HG03139 (cell line): ENCODE results near the gene CAMK2A.
"Not testable (repeated sequence)": the region's sequence is repeated elsewhere in the genome, so short reads cannot be mapped to it uniquely, and the experiment has no call there.

ENCODE experiments used
- ATAC-seq: cut with Tn5 transposase; IDR thresholded peaks from one replicate; pipeline ENCODE4 v1.9.1; 2021; ENCODE audit not compliant: unreplicated experiment

Gene CAMK2A

DNA sequence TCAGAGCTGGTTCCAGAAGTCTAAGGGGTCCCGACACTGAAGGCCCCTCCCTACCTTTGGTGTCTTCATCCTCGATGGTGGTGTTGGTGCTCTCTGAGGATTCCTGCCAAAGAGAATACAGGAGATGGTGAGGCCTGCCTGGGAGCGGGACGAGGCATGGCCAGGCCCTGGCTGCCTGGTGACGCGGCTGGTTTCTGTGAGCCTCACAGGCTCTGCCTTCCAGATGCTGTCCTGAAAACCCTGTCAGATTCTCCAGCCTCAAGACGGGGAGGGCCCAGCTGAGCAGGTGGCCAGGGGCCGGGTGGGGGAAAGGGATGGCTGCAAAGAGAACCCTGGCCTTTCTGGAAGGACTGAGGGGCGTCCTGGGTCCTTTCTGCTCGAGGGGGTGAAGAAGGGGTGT, 50.9 kb downstream of the CAMK2A start:
- ATAC-seq: no peak

DNA sequence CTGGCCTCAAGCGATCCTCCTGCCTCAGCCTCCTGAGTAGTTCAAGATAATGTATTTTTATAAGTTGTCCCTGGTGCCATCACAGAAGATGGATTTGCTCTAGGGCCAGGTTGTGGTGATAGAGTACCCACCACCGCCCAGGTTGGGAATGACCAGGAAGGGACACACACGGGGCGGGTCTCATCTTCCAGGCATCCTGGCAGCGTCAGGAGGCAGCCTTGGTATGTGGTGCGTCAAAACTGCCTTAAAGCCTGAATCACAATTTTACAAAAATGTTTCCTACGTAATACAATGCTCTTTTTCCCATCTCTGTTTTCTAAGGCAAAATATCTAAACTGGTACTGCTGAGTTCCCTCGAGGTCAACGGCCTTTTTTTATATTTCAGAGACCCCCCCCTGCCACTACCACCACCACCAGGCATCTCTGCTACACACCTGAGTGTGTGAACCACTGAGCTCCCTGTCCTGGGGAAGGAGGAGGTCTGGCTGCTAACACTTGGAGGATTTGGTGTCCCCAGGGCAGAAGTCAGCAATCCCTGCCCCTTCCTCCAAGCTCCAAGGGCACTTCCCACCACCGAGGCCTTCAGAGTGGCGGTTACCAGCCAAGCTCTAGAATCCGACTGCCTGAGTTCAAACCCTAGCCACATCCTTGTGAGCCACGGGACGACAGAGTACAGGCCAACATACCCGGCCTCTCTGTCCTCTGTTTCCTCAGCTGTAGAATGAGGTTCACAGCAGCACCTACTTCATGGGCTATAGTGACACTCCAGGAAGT, 52.4 kb downstream of the CAMK2A start:
- no peak for ATAC-seq

DNA sequence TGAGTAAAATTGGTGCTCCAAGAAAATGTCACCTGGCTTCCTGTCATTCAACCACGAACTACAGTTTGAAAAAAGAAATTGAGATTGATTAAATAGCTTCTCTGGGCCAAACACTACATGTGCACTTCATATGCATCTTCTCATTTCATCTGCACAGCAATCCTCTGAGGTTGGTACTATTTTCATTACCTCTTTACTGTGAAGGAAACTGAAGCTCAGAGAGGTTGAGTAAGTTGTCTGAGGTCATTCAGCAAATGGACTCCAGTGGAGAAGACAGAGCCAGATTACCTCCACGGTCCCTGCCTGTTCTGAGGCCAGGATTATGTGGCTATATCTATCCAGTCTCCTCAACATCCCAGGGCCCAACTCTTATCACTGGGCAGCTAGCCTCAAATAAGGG, 53.3 kb downstream of the CAMK2A start:
- ATAC-seq: no peak

DNA sequence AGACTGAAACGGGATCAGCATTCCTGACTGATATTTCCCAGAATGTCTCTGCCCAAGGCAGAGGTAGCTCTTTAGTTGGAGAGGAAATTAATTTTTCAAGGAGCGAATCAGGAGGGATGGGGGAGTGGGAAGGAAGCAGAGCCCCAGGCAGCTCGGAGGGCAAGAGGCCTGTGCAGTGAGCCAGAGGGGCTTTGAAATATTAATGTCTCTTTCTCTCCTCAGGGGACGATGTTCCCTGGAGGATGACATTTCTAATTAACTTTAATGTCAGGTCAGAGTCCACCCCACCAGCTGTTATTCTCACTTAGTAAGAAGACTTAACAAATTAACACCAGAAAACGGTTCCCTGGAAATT, 54.1 kb downstream of the CAMK2A start:
- ATAC-seq: no peak

DNA sequence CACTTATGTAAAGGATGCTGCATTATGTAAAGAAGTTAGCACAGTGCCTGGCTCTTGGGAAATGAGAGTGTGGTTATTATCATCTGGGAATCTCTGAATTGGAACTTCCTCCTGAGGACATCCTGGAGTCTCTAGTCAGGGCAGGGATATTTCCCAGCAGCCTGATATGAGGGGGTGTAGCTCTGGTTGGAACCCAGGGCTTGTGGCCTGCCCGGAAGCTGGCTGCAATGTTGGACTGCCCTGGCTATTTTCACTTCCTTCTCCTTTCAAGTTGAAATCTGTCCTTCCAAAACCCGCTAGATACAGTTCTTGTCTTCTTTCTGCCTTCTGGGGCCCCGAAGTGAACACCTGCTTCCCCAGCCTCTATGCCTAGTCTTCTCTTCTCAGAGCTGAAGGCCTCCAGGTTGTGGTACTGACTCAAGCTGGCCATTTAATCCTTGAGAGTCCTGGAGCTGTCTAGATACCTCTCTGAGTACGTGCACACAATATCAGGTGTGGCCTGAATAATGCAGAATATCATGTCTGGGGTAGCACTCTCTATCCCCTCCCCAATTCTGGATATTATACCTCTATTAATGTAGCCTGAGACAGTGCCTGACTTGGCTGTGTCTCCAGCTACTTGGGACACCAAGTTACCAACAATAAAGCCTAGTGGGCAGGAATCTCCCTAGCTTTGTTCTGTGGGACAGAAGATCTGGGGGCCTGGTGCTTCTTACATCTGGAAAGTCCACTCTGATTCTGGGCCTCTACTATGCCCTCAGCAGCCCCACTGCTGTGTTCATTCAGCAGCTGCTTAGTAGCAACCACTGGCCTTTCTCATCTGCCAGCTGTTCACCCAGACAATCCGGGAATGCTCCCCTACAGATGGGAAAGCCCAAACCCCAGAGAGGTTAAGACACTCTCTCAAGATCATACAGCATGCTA, 54.7 kb downstream of the CAMK2A start:
- no peak for ATAC-seq

DNA sequence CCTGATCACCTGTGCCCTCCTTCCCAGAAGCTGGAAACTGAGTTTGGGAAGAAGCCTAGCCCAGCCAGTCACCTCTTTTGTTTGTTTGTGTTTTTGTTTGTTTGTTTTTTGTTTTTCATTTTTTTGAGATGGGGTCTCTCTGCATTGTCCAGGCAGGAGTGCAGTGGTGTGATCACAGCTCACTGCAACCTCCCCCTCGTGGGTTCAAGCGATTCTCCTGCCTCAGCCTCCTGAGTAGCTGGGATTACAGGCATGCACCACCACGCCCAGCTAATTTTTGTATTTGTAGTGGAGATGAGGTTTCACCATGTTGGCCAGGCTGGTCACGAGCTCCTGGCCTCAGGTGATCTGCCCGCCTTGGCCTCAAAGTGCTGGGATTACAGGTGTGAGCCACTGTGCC, 55.9 kb downstream of the CAMK2A start:
- not testable (repeated sequence) for ATAC-seq

DNA sequence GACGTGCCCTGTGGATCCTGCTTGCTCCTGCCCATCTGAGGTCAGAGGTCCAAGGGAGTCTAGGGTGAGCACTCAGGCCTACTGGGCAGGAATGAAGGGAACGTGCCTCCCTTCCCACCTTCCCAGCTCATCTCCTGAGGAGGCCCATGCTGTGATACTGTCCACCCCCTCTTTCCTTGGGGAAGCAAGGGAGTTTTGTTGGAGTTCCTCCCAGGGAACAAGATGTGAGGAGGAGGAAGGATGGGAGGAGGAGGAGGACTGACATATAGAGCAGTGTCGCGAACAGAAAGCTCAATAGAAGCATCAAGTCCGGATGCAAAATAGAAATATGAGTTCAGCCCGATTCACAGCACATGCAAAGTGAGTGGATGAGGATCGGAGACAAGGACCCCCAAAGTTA, 58.7 kb downstream of the CAMK2A start:
- no peak for ATAC-seq

DNA sequence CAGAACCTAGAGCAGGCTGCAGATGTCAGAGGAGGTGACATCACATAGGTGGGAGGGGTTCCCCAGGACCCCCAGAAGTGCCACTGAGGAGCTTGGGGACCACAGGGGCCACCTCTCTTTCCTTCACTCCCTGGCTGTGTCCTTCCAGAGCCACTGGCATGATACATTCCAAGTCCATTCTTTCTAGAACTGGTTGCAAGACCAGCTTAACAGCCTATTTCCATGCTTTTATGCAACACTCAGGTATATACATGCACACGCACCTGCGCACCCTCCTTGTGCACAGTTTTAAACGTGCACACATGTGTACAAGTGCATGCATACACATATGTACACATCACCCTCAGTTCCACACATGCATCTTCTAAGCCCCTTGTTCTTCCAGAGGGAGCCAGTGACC, 60.0 kb downstream of the CAMK2A start:
- no peak for ATAC-seq

DNA sequence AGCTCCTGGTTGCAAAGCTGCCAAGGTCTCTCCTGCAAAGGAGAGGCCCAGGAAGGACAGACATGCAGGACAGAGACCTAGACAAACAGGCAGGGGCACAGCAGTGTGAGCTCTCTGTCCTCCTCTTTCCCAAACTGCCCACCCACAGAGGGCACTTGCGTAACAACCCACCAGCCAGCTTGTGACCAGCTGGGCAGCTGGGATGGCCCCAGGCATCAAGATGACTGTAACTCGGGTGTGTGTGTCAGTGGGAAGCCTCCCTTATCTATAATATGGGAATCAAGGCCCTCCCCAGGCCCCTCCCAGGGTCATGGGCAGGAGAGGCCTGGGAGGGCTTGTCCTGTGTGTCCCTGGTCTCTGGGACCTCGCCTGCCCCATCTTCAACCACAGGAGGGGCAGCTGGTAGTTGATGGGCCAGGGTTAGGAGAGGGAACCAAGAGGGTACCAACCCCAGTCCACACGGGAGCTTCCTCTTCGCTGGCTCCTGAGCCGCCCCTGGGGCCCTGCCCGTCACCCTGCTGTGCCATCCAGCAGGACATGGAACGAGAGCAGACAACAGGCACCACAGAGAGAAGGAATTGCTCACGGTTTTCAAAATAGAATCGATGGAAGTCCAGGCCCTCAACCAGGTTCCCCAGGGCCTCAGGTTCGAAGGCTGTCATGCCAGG, 61.8 kb downstream of the CAMK2A start:
- ATAC-seq: no peak

DNA sequence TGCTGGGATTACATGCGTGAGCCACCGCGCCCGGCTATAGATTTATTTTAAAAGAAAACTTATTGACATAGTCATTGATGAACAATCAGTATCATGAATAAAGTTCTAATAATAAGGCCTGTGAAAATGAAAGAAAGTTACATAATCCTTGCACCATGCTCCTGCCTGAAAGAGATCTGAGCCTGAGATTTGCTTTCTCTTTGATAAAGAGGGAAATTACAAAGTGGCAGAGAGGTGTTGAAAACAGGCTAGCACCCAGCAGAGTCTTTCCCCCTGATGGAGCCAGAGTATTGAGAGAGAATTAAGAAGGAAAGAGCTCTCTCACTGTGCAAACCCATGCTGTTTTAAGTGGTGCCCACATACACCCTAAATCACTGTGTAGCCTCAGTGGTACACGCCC, 62.5 kb downstream of the CAMK2A start:
- no peak for ATAC-seq

DNA sequence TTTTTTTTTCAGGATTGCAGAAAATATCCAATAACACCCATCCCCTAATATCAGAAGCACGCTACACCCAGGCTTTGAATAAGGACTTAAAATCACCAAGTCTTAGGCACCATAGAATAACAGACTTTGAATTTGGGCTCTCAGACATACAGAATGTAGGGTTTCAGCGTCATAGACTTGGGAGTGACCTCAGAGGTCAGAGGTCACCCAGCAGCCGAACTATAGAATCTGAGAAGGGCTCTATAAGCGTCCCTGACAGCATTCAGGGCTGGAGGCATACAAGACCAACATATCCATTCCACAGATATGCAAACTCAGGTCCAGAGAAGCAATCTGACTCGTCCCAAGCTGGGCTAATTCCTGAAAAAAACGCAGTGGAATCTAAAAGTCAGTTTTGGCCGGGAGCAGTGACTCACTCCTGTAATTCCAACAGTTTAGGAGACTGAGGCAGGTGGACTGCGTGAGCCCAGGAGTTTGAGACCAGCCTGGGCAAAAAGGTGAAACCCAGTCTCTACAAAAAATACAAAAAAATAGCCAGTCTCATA, 65.0 kb downstream of the CAMK2A start:
- no peak for ATAC-seq

DNA sequence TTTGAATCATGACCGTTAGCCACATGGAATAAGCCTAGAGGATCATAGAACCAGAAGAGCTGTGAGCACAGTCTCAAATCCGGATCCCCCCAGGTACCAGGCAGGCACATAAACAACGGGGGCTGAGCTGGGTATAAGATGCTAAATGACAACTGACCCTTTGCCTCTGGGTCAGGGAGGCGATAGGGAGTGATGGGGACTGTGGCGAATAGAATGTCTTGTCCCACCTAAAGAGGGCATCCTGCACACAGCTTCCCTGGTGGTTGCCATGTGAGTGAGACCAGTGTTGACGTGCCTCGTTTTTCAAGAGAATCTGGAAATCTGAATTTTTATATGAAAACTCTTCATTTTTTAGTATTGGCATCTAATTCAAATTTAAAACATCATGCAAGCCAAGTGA, 66.1 kb downstream of the CAMK2A start:
- ATAC-seq: no peak

DNA sequence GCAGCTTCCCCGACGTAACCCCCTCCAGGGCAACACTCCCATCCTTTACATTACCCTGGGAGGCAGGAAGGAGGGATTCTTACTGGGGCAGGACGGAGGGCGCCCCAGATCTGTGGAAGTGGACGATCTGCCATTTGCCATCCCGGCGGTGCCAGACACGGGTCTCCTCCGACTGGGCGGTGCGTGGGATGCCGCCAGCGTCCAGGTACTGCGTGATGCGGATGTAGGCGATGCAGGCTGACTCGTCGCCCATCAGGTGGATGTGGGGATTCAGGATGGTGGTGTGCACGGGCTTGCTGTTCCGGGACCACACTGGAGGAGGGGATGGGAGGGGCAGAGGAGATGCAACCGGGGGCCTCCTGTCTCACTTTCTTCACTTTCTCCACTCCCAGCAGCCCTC, 66.7 kb downstream of the CAMK2A start:
- ATAC-seq: no peak

DNA sequence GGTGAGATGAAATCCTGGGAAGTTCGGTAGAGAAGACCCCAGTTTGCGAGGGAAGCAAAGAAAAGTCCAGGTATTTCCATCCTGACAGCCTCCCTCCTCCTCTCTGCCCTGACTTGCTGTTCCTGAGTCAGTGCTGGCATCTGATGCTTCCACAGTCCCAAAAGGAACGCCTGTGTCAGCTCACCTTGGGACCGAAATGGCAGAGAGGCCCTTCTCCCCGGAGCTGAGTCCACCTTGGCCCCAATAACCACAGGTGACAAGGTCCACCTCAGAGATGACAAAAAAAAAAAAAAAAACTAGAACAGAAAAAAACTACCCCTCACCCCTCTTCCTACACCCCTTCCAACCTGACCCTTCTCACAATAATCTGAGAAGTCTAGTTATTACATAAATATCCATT, 68.1 kb downstream of the CAMK2A start:
- no peak for ATAC-seq

DNA sequence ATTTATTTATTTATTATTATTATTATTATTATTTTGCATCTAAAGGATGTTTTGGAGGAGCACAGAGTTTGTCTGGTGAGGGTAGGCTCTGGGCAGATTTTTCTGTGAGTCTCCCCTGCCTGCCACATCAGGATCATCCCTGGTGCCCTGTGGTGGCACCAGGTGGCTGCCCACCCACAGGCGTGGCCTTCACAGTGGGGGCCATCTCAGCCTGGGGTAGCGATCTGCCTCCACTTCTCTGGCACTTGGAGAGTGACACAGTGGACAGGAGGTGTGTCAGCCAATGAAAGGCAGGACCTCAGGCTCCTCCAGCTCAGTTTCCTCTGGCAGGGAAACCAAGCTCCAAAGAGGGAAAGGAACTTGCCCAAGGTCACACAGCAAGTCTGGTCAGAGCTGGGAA, 69.7 kb downstream of the CAMK2A start:
- no peak for ATAC-seq

DNA sequence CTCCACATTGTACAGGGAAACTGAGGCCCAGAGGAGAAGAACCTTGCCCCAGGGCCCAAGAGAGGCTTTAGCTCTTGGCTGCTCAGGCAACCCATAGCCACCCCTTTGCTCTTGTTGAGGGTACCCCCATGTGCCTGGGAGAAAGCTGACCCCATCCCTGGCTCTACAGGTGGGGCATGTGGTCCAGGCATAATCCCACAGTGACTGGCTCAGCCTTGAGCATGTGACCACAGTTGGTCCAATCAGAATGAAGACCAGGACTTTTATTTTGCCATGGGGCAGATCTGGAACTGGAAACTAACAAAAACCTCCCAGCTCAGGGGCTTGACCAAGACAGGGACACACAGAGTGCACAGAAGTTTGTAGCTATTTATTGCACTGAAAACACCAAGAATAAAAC, 70.4 kb downstream of the CAMK2A start:
- no peak for ATAC-seq

DNA sequence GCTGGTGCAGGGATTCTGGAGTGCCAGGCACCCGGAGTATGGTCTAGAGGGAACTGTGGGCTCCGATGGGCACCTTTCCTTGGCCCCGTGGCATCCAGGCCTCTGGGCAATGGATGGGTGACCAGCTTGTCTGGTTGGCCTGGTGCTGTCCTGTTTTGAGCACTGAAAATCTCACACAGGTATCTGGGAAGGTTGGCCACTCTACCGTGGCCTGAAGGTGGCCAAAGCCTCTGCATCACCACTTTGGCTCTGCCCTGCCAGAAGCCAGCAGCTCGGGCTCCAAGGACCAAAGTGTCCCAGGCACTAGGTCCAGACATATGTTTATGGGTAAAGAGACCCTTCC, 70.9 kb downstream of the CAMK2A start:
- no peak for ATAC-seq

DNA sequence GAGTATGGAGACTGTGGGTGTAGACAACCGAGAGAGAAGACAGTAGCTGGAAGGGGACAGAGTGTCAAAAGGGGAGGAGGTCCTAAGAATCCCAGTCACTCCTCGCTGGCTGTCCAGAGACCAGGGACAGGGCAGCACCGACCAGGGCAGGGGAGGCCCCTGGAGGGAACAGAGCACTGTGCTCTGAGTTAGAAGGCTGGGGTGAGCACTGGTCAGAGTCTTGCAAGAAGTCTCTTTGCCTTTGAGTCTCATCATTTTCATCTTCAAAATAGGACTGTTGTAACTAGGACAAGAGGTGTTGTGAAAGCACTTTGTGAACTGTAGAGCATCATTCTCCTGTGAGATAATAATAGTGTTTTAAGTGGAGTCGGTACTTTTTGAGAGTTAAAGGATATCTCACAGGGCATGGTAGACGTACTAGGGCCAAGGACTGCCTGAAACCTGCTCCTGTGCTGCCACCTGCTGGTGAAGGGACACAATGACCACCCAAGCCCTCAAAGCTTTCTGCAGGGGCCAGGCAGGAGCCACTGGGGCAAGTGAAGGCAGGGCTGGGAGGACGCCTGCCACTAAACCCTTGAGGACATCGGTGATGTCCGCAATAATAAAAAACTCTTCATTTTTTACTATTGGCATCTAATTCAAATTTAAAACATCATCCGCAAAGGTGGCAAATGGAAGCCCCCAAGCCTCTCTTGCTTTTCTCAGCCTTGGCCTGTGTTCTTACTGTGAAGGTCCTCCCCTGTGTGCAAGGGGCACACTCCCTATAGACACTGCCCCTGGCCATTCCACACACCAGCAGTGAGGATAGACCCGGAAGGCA, 71.5 kb downstream of the CAMK2A start:
- peak; percentile 83 for ATAC-seq

DNA sequence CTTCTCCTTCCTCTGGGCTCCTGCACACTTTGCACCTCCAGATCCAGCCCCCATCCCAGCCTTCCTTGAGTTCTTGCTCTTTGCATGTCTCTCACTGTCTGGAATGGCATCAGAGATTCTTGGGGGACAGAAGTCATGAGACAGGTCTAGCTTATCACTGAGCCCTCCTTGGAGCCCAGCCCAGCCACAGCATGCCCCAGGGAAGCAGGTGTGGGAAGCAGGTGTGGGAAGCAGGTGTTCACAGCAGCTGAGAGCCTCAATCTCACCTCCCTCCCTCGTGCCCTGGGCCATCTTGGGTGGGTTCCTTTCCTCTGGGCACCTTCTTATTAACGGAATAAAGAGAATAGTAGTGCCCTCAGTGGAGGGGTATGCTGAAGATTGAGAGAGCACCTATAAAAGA, 72.5 kb downstream of the CAMK2A start:
- no peak for ATAC-seq

DNA sequence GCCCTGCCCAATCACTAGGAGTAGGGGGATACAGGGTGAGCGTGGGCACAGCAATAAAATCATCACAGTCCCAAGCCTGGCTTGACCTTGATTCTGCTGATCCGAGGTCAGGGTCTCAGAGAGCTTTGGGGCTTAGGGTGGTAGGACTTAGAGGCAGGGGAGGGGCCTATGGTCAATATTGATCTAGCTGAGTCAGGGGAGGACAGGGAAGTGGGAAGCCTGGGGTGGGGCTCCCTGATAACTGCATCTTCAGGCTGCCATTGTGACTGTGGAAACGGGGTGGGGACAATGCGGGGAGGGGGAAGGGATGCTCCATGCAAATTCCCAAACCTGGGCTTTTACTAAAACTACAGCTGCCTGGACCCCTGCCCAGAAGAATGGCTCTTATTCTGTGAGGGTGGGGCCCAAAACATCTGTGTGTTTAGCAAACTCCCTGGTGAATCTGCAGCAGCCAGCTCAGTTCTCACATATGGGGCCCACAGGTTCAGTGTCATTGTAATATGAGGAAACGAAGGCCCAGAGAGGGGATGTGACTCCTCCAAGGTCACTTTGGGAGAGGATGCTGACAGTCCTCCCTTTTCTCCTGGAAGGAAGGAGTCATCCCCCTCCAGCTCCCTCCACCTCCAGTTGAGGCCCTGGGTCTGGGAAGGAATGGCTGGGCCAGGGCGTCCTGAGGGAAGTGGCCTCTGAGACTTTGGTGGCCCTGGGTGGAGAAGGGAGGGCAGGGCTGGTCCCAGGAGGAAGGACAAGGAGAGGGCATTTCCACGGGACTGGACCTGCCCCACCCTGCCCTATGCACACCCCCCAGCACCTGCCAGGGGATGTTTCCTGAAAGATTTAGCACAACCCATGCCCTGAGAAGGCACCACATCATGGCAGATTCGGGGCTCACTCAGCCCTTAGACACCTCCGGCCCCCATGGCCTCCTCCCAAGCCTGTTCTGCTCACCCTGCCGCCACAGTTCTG, 73.3 kb downstream of the CAMK2A start:
- ATAC-seq: no peak
